Activated effector memory CD4-positive, alpha-beta T cell treated with Interleukin-2 at 50 U/mL for 16 hours (primary cell): Measurements from ENCODE around the gene NR1I3.

Experiments used
- DNase-seq: peaks from one replicate; pipeline ENCODE4 v3.0.0-alpha.2; 2020

The NR1I3 gene

GRCh38 chr1:161192476-161193465 is 45.2 kb downstream of the NR1I3 start:
- peak; percentile 57 for DNase-seq

GRCh38 chr1:161191971-161192370 is 46.0 kb downstream of the NR1I3 start:
- DNase-seq: no peak

DNA sequence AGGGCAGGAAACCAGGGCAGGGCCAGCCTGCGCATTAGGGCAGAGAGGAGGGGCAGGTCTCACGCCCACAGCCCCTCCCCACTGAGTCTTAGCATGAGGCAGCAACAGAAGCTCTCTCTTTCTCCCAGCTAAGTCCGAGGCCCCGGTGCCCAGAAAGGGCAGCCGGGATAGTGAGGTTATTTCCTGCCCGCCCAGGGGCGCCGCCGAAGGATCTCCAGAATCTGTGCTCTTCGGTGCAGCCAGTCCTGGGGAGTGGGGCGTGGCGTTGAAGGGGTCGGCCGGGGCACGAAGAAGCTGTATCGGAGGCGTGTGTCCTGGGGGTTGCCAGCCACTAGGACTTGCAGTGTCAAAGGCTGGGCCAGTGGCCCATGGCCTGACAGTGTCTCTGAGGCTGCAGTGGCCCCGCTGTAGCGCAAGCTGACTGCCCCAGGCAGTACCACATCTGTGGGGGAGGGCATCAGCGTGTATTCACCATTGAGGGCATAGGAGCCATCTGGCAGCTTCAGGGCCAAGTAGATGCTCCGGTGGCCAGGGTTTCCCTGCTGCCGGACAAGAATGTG is 47.0 kb downstream of the NR1I3 start:
- no peak for DNase-seq

- no peak for DNase-seq
These were observed 49.0 kb downstream of the NR1I3 start for GRCh38 chr1:161189036-161189435.

GRCh38 chr1:161188381-161188780 is 49.6 kb downstream of the NR1I3 start:
- DNase-seq: no peak

- no peak for DNase-seq
These were observed 50.7 kb downstream of the NR1I3 start for GRCh38 chr1:161187311-161187710.

- DNase-seq: no peak
These were observed 52.2 kb downstream of the NR1I3 start for GRCh38 chr1:161185732-161186311.

GRCh38 chr1:161185282-161185682 is 52.7 kb downstream of the NR1I3 start:
- DNase-seq: peak; percentile 71

DNA sequence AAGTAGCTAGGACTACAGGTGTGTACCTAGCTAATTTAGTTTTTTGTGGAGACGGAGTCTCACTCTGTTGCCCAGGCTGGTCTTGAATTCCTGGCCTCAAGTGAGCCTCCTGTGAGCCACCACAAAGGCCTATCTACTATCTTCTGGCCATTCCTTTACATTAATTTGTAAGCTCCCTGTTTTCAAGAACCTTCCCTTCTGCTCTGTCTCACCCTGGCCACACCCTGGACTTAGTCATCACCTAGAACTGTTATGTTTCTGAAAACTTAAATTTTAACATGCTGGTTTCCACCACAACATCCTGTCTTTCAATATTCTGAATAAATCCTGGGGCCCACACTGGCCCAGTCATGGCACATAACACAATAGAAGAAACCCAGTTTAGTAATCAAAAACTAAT is 55.8 kb downstream of the NR1I3 start:
- DNase-seq: peak; percentile 51

DNA sequence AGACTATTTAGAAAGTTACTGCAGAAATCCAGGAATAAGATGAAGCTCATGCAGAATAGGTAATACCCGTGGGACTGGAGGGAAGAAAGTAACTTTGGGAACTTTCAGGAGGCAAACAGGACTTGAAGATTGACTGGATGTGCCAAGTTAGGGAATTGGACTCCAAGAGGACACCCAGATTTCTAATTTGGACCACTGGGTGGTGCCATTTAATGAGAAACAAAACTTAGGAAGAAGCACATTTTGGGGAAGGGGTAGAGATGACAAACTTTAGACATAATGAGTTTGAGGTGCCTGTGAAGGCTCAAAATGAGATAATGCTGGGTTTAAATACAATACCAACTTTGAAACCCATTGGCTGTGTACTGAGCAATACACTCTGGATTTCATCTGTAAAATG is 57.4 kb downstream of the NR1I3 start:
- no peak for DNase-seq

GRCh38 chr1:161179698-161180097 is 58.3 kb downstream of the NR1I3 start:
- no peak for DNase-seq
